ENCODE measurements around the gene SLIT1.

The SLIT1 gene

DNA sequence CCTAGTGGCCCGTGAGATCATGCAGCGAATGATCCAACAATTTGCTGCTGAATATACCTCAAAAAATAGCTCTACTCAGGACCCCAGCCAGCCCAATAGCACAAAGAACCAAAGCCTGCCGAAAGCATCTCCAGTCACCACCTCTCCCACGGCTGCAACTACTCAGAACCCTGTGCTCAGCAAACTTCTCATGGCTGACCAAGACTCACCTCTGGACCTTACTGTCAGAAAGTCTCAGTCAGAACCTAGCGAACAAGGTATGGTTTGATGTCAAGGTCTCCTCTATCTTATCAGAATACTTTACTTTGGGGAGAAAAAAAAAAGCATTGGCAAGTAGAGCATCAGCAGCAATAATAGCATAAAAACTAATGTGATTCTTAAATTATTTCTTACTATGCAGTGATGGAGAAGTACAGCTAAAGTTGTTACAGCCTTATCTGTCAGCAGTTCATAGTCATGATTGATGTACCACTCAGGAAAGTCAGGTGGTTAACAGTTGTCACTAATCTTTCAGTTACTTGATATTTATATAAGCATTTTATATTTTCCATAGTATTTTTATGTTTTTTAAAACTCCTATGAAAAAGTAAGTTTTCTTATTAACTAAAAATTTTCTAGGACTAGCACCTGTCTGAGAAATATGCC lies 236.6 kb downstream of the SLIT1 start:
- DNase-seq, result no peak
